Upper lobe of left lung (tissue), 4 donors: ENCODE results near the gene MFAP4.

Experiments used
- CTCF ChIP-seq, 6 experiments: fragments of 450-650 bp in 4 of 6; fragments of 200-600 bp in 2 of 6; sonication (generic) in 2 of 6; IDR thresholded peaks; one replicate each; pipeline ENCODE4 v1.5.1; 2016 to 2019; ENCODE audit warnings: antibody characterized with exemption in 6 of 6
- POLR2A ChIP-seq, 4 donors: fragments of 450-650 bp; IDR thresholded peaks; one replicate each; pipeline ENCODE4 v1.5.1; 2016 to 2017; ENCODE audit warnings: antibody characterized with exemption in 4 of 4, mild to moderate bottlenecking in 2 of 4
- POLR2AphosphoS5 ChIP-seq, 2 donors: sonication (generic); formaldehyde crosslinking; IDR thresholded peaks; one replicate each; pipeline ENCODE4 v1.5.1; 2017; ENCODE audit warnings: antibody characterized with exemption in 2 of 2

- TF ChIP-seq CTCF (IDR thresholded peaks at IDR 0.05), result no peak
- TF ChIP-seq POLR2A (IDR thresholded peaks at IDR 0.05), result no peak
- no peak for TF ChIP-seq POLR2AphosphoS5 (IDR thresholded peaks at IDR 0.05)
These were observed 22.1 kb downstream of the MFAP4 start for GRCh38 chr17:19364699-19365498.
